Keratinocyte (primary cell): ENCODE results near the gene NCOR1. TPM values are rescaled to one million over a fixed set of nuclear protein-coding genes. Genes with fewer than 3 reads are reported as not detected.

Source experiments
- DNase-seq: peaks from one replicate; pipeline ENCODE4 v3.0.0-alpha.2; 2011; ENCODE audit warnings: low read depth, missing footprints, low spot score
- FAIRE-seq: peaks from 2 replicates; lab custom pipeline; 2011; peaks lifted over from hg19 to GRCh38; lab: Jason Lieb, UNC
- H2AFZ ChIP-seq: 2 replicates; pipeline ENCODE4 v1.6.0; 2012; ENCODE audit warnings: low read length, control low read depth, inconsistent platforms; ENCODE audit not compliant: control insufficient read depth
- H3K27ac ChIP-seq: 2 replicates; pipeline ENCODE4 v1.5.1; 2011; ENCODE audit warnings: low read length; ENCODE audit not compliant: control insufficient read depth, insufficient read depth
- H3K27me3 ChIP-seq: 3 replicates; pipeline ENCODE4 v1.6.0; 2011; ENCODE audit warnings: low read length; ENCODE audit not compliant: control insufficient read depth, insufficient read depth; ENCODE audit errors: extremely low read depth
- H3K36me3 ChIP-seq, 2 experiments: 2 replicates in 1 of 2; 3 replicates in 1 of 2; pipeline ENCODE4 v1.5.1; 2011; ENCODE audit warnings: low read length in 2 of 2, mild to moderate bottlenecking in 1 of 2; ENCODE audit not compliant: control insufficient read depth in 2 of 2, insufficient read depth in 2 of 2; ENCODE audit errors: extremely low read depth in 1 of 2
- H3K4me1 ChIP-seq: 3 replicates; pipeline ENCODE4 v1.5.1; 2011; ENCODE audit warnings: low read length; ENCODE audit not compliant: control insufficient read depth, insufficient read depth; ENCODE audit errors: extremely low read depth
- H3K4me2 ChIP-seq: 3 replicates; pipeline ENCODE4 v1.6.0; 2011; ENCODE audit warnings: low read depth, low read length; ENCODE audit not compliant: control insufficient read depth, insufficient read depth; ENCODE audit errors: extremely low read depth
- H3K4me3 ChIP-seq, 3 experiments: fragments of 200-600 bp in 1 of 3; sonication (generic) in 1 of 3; 2 replicates in 2 of 3; 3 replicates in 1 of 3; pipeline ENCODE4 v1.5.1; 2011 to 2016; ENCODE audit warnings: low read length in 3 of 3, mild to moderate bottlenecking in 3 of 3, control low read depth in 2 of 3, inconsistent platforms in 1 of 3, low read depth in 1 of 3, mixed read lengths in 1 of 3, mixed run types in 1 of 3, moderate library complexity in 1 of 3; ENCODE audit not compliant: control insufficient read depth in 2 of 3, insufficient read depth in 2 of 3; ENCODE audit errors: extremely low read depth in 1 of 3
- H3K79me2 ChIP-seq: 2 replicates; pipeline ENCODE4 v1.6.0; 2012; ENCODE audit warnings: low read length; ENCODE audit not compliant: control insufficient read depth, insufficient read depth
- H3K9ac ChIP-seq: 3 replicates; pipeline ENCODE4 v1.6.0; 2011; ENCODE audit warnings: low read length; ENCODE audit not compliant: control insufficient read depth, insufficient read depth; ENCODE audit errors: extremely low read depth
- H3K9me1 ChIP-seq: 3 replicates; pipeline ENCODE4 v1.6.0; 2011; ENCODE audit warnings: low read length; ENCODE audit not compliant: control insufficient read depth, insufficient read depth; ENCODE audit errors: extremely low read depth
- H3K9me3 ChIP-seq: 2 replicates; pipeline ENCODE4 v1.5.1; 2012; ENCODE audit warnings: low read depth, low read length; ENCODE audit not compliant: control insufficient read depth
- H4K20me1 ChIP-seq: 3 replicates; pipeline ENCODE4 v1.6.0; 2011; ENCODE audit warnings: low read length; ENCODE audit not compliant: control insufficient read depth, insufficient read depth; ENCODE audit errors: extremely low read depth
- EZH2 ChIP-seq: IDR thresholded peaks from one replicate; pipeline ENCODE4 v1.6.1; 2012; ENCODE audit warnings: inconsistent platforms, mild to moderate bottlenecking, low read length, moderate library complexity
- dilution Hi-C: fragments of 300-500 bp; cut with MboI; formaldehyde crosslinking; loops from one replicate; pipeline ENCODE4 v1.7.0; 2020; ENCODE audit warnings: low sequenced_read_pairs; ENCODE audit not compliant: extremely low pct_ligation_motif_present
- polyA plus RNA-seq, 5 experiments: library from polyadenylated mRNA; depleted of rRNA in 3 of 5; stranded (reverse) in 3 of 5; stranded (forward) in 1 of 5; unstranded in 1 of 5; fragments of >200 nt; gene quantifications; 1 replicate in 1 of 5; 2 replicates in 3 of 5; 3 replicates in 1 of 5; pipeline versions ENCODE4 v1.2.1 to v1.2.3, GENCODE V29; 2011 to 2012; ENCODE audit warnings: missing spikeins in 2 of 5, low read depth in 1 of 5, low replicate concordance in 1 of 5
- TF ChIP-seq, protein P1 (sequence below), 3 experiments: IDR thresholded peaks in 1 of 3; conservative IDR thresholded peaks in 1 of 3; optimal IDR thresholded peaks in 1 of 3; 2 replicates in 2 of 3; 3 replicates in 1 of 3; pipeline versions ENCODE3 to v1.5.1; 2011; ENCODE audit warnings: low read length in 3 of 3, mild to moderate bottlenecking in 3 of 3, moderate library complexity in 2 of 3, control low read depth in 1 of 3, inconsistent platforms in 1 of 3; ENCODE audit not compliant: insufficient read depth in 2 of 3; ENCODE audit errors: extremely low read depth in 1 of 3

Gene NCOR1
- polyA plus RNA-seq, 1 donor (not counting 4 experiments of a cell fraction or from before 2014, with no cell fraction given): 59.8 TPM

- Histone ChIP-seq H4K20me1 (no peaks in the 10 kb centered on the region), H3K36me3 (peaks cover 6 to 7% of the 10 kb centered on the region in 2 experiments), H3K27ac (no peak overlapping the region), H2AFZ (no peak overlapping the region), H3K4me2 (no peak overlapping the region), H3K27me3 (no peaks in the 10 kb centered on the region), H3K9me3 (no peaks in the 10 kb centered on the region), H3K9me1 (no peaks in the 10 kb centered on the region), H3K79me2 (peaks cover 5% of the 10 kb centered on the region), H3K9ac (no peak overlapping the region), H3K4me1 (no peaks in the 10 kb centered on the region), H3K4me3 (no peak overlapping the region)
- FAIRE-seq: peak; percentile 68
- TF ChIP-seq EZH2: no peak
- TF ChIP-seq, protein P1, sequence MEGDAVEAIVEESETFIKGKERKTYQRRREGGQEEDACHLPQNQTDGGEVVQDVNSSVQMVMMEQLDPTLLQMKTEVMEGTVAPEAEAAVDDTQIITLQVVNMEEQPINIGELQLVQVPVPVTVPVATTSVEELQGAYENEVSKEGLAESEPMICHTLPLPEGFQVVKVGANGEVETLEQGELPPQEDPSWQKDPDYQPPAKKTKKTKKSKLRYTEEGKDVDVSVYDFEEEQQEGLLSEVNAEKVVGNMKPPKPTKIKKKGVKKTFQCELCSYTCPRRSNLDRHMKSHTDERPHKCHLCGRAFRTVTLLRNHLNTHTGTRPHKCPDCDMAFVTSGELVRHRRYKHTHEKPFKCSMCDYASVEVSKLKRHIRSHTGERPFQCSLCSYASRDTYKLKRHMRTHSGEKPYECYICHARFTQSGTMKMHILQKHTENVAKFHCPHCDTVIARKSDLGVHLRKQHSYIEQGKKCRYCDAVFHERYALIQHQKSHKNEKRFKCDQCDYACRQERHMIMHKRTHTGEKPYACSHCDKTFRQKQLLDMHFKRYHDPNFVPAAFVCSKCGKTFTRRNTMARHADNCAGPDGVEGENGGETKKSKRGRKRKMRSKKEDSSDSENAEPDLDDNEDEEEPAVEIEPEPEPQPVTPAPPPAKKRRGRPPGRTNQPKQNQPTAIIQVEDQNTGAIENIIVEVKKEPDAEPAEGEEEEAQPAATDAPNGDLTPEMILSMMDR (optimal IDR thresholded peaks at IDR 0.05 in 1 of 3, IDR thresholded peaks at IDR 0.05 in 1 of 3, conservative IDR thresholded peaks at IDR 0.05 in 1 of 3; ENCODE audit: extremely low read depth in 1 of 3, insufficient read depth in 2 of 3, low read length in 3 of 3): no peak
- no peak for DNase-seq
- dilution Hi-C loops: no loop called here
Observed at GRCh38 chr17:16052486-16052885, 162.8 kb downstream of the NCOR1 start.

GRCh38 chr17:16050844-16051243 lies 164.5 kb downstream of the NCOR1 start:
- Histone ChIP-seq H3K79me2 (peaks cover 5% of the 10 kb centered on the region), H3K9me3 (no peaks in the 10 kb centered on the region), H4K20me1 (no peaks in the 10 kb centered on the region), H3K4me1 (no peaks in the 10 kb centered on the region), H2AFZ (no peak overlapping the region), H3K9ac (no peak overlapping the region), H3K27me3 (no peaks in the 10 kb centered on the region), H3K36me3 (peaks cover 11 to 16% of the 10 kb centered on the region in 2 experiments), H3K27ac (no peak overlapping the region), H3K9me1 (no peaks in the 10 kb centered on the region), H3K4me3 (no peak overlapping the region), H3K4me2 (no peak overlapping the region)
- DNase-seq: no peak
- dilution Hi-C loops: no loop called here
- no peak for TF ChIP-seq EZH2
- TF ChIP-seq, protein P1 (optimal IDR thresholded peaks at IDR 0.05 in 1 of 3, IDR thresholded peaks at IDR 0.05 in 1 of 3, conservative IDR thresholded peaks at IDR 0.05 in 1 of 3; ENCODE audit: extremely low read depth in 1 of 3, insufficient read depth in 2 of 3, low read length in 3 of 3): no peak
- FAIRE-seq: no peak
